Metanephros (tissue), 2 donors: ENCODE measurements around the gene RNASEH2C. TPM values are rescaled to one million over a fixed set of nuclear protein-coding genes. Genes with fewer than 3 reads are reported as not detected.

Experiments
- small RNA-seq: library from RNA; depleted of rRNA; stranded (forward); fragments of <200 nt; gene quantifications from one replicate; pipeline ENCODE3, GENCODE V24; 2014; ENCODE audit warnings: low replicate concordance
- total RNA-seq: library from RNA; depleted of rRNA; stranded (reverse); fragments of >200 nt; gene quantifications from one replicate; pipeline ENCODE4 v1.2.3, GENCODE V29; 2014

Gene RNASEH2C
- 35.3 TPM for total RNA-seq

DNA sequence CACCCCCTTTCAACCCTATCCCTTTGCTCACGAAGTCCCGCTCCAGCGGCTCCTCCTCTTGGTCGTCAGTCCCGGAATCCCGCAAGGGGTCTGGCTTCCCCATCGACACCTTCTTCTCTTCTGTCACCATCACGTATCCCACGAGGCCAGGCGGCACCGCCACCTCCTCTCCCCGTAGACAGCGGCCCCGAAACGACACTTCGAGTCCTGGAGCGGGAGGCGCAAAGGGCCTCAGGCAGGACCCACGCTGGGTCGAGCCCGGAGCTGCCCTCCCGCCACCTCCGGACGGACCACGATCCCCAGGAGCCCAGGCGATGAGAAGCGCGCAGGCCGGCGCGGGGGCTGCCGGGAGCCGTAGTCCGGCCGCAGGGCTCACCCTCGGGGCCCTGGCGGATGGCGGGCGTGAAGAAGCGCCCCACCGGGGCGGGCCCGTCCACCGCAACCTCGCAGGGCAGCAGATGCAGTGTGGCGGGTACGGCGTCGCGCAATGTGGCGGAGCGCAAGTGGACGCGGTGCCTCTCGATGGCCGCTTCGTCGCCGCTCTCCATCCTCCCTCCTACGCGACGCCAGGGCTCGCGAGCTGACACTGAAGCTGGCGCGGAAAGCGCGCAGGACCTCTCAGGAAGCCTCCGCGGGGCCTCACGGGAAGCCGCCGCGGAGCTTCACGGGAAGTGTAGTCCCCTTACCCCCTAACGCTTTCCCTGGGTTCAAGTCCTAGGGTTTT is at the start of gene RNASEH2C:
RNASEH2C (minus strand) TSS at position 588 of the 724 bp plus-strand sequence; CDS start at position 548, 40 bp downstream.

DNA sequence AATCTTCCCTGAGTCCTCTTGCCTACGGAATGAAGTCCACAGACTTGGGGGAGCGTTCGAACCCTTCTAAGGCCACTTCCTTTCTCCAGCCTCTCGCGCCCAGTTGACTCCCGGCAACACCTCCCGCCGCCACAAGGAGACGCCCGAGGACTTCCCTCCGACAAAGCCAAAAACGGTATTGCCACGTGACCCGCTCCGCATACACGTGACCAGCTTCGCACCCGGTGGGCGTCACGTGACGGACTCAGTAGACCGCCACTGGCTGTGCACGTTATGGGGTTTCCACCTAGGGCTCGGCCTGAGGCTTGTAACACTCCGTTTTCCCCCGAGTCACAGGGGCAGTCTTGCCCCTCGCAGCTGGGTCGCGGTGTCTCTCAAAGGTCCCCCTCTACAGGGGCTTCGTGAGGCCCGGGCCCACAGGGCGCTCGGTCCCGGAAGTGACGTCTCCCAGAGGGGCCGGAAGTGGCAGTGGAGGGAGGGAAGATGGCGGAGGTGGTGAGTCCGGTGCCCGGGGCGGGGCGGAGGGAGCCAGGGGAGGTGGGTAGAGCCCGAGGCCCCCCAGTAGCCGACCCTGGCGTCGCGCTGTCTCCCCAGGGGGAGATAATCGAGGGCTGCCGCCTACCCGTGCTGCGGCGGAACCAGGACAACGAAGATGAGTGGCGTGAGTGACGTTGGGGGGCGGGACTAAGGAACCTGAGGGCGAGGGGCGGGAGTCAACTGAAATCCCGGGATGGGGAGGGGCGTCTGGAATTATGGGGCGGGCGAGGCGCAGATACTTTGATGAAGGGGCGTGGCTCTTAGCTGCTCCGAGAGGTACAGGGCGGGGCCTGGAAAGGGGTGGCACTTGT is 8.6 kb downstream of the RNASEH2C start, which contains the start of gene KAT5:
KAT5 (plus strand) TSS at position 468 of the 848 bp plus-strand sequence; CDS start at position 484, 16 bp downstream.

Small RNA genes within 50 kb of the gene (small RNA-seq; reads per million reads assigned to genes)
- not detected for gene RN7SL309P

Other genes with a start within 250 kb of the RNASEH2C start
- 21,533 TPM for gene MALAT1, start 221.8 kb downstream of the RNASEH2C start, total RNA-seq
- gene SCYL1, start 195.7 kb downstream of the RNASEH2C start, total RNA-seq, result 54.7 TPM
- 151 TPM for gene LTBP3, start 162.4 kb downstream of the RNASEH2C start, total RNA-seq
- 41.4 TPM for gene ZNRD2, start 150.3 kb downstream of the RNASEH2C start, total RNA-seq
- gene FAM89B, start 148.3 kb downstream of the RNASEH2C start, total RNA-seq, result 23.0 TPM
- 99.4 TPM for gene EHBP1L1, start 144.7 kb downstream of the RNASEH2C start, total RNA-seq
- gene KCNK7, start 125.0 kb downstream of the RNASEH2C start, total RNA-seq, result 0.35 TPM
- gene MAP3K11, start 106.6 kb downstream of the RNASEH2C start, total RNA-seq, result 45.9 TPM
- gene PCNX3, start 105.0 kb downstream of the RNASEH2C start, total RNA-seq, result 25.6 TPM
- gene SIPA1, start 82.7 kb downstream of the RNASEH2C start, total RNA-seq, result 35.8 TPM
- 35.4 TPM for gene RELA, start 57.9 kb downstream of the RNASEH2C start, total RNA-seq
- gene KAT5, start 8.5 kb downstream of the RNASEH2C start, total RNA-seq, result 52.8 TPM
- 11.6 TPM for gene AP5B1, start 60.2 kb upstream of the RNASEH2C start, total RNA-seq
- gene OVOL1, start 66.3 kb upstream of the RNASEH2C start, total RNA-seq, result 15.0 TPM
- 1.9 TPM for gene SNX32, start 113.2 kb upstream of the RNASEH2C start, total RNA-seq
- 360 TPM for gene CFL1, start 137.4 kb upstream of the RNASEH2C start, total RNA-seq
- gene MUS81, start 139.6 kb upstream of the RNASEH2C start, total RNA-seq, result 53.4 TPM
- 104 TPM for gene EFEMP2, start 152.0 kb upstream of the RNASEH2C start, total RNA-seq
- gene CTSW, start 159.0 kb upstream of the RNASEH2C start, total RNA-seq, result 1.4 TPM
- 119 TPM for gene FIBP, start 167.7 kb upstream of the RNASEH2C start, total RNA-seq
- gene CCDC85B, start 169.9 kb upstream of the RNASEH2C start, total RNA-seq, result 20.8 TPM
- not detected for gene FOSL1, start 179.6 kb upstream of the RNASEH2C start, total RNA-seq
- 29.8 TPM for gene C11orf68, start 198.3 kb upstream of the RNASEH2C start, total RNA-seq
- 55.9 TPM for gene DRAP1, start 198.6 kb upstream of the RNASEH2C start, total RNA-seq
- gene TSGA10IP, start 224.7 kb upstream of the RNASEH2C start, total RNA-seq, result not detected
- gene SART1, start 240.9 kb upstream of the RNASEH2C start, total RNA-seq, result 60.9 TPM